GM19324 (cell line): ENCODE results near the gene NPAS2.

Source experiments
- ATAC-seq: cut with Tn5 transposase; IDR thresholded peaks from one replicate; pipeline ENCODE4 v1.9.1; 2021; ENCODE audit warnings: mild to moderate bottlenecking, moderate library complexity; ENCODE audit not compliant: unreplicated experiment, low FRiP score

Gene NPAS2

GRCh38 chr2:101002562-101003277 is 182.8 kb downstream of the NPAS2 start:
- no peak for ATAC-seq

DNA sequence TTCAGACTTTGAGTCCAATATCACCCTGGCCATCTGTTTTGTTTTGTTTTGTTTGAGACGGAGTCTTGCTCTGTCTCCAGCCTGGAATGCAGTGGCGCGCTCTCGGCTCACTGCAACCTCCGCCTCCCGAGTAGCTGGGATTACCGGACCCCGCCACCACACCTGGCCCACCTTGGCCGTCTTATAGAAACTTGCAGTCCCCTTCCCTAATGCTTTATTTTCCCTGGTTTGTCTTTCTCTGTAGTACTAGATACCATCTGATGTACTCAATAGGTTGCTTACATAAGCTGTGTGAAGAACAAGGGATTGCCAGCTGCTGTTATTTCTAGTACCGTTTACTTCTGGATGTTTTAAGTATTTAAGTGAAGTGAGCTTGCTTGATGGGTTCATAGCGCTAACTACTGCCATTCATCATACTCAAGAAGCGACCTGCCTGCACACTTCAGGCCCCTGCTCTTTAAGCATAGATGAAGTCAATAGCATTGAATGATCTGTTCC is 183.4 kb downstream of the NPAS2 start:
- no peak for ATAC-seq

GRCh38 chr2:101004620-101005325 is 184.8 kb downstream of the NPAS2 start:
- ATAC-seq = no peak

GRCh38 chr2:101006065-101006715 is 186.3 kb downstream of the NPAS2 start:
- no peak for ATAC-seq

DNA sequence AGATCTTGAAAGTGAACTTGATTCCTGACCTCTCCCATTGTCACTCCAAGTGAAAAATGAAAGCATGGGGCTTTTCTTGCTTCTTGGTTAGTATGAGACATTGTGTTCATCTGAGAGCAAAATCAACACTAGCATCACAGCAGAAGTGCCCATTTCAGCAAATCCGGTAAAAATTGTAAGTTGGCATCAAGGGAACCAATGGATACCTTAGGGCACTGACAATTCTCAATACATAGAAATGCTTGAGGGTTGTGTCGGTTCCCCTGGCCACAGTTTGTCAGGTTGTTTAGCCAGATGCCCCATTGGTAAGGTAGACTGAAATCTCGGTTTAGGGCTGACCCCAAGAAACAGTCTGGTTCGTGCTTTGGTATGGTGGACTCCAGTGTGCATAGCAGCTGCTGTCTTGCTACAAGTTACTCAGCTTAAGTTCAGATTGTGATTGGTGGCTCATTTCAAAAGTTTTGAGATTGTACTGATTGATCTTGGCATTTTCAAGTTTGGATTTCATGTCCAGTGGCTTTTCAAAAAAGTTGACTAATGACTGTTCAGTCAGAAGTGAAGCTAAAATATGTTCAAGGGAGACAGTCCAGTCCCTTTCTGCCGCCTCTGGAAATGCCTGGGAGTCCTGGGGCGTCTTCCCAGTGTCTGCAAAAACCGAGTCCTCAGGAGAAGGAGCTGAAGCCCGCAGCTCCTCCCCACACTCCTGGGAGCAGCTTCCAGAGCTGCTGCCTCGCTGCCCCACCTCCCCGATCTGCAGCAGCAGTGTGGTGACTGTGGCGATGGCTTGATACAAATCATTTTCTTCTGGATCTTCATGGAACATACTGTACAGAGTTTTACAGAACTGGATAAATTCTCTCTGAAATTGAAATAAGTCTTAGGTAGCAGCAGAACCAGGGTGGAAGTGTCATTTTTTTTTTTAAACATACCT is 187.7 kb downstream of the NPAS2 start:
- no peak for ATAC-seq

GRCh38 chr2:101011152-101011551 is 191.2 kb downstream of the NPAS2 start:
- ATAC-seq = no peak

- peak; percentile 66 for ATAC-seq
Measured at GRCh38 chr2:101012054-101012705, 192.2 kb downstream of the NPAS2 start.

DNA sequence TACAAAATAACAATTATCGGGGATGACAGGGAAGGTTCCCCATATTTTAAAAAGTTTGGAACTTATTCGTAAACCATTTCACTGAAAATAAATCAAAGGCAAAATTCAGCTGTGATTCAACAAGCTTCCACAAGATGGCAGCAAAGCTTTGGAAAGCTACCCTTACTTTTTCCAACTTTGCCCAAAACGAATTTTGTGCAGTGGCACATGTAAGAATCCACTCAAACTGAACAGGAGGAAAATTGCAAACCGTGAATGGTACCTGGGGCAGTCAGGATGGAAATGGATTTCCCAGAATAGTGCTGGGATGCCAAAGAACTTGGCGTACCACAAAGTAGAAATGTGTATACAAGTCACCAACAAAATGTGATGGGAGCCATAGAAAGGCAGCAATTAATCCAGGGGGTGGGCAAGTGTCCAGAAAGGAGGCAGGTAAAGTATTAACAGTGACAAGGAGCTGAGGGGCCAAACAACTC is 192.8 kb downstream of the NPAS2 start:
- ATAC-seq = no peak

- ATAC-seq = no peak
Measured at GRCh38 chr2:101014264-101014857, 194.4 kb downstream of the NPAS2 start.

GRCh38 chr2:101017371-101017770 is 197.4 kb downstream of the NPAS2 start:
- no peak for ATAC-seq

DNA sequence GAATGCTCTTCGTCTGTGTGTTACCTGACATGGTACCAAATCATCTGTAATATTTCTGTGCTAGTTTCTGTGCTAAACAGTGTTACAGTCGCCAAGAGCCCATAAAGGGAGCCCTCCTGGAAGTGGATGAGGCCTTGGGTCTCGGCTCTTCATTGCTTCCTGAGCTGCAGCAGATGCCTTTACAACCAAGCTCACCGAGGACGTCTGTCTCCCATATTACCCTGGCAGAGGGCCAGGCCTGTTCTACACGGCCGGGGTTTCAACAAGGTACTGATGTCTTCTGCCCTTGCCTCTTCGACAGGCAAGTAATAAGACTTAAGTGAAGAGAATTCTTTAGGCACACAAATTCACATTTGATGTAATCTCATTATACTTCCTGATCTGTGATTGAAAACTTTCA is 199.0 kb downstream of the NPAS2 start:
- no peak for ATAC-seq

DNA sequence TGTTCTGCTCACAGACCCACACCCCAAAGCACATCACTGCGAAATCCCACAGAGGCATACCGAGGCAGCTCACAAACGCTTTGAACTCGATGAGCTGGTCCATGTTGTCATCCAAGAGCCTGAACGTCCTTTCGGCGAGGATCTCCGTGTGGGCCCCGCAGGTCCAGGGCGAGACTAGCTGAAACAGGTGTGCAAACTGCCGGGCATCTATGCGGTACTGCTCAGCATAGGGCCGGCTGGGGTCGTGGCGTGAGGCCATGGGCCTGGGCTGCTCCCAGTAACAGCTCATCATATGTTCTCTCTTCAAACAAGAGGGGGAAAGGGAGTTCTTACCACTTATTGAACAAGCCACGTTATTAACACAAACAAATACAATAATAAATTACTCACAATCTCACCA is 202.3 kb downstream of the NPAS2 start:
- ATAC-seq = no peak

GRCh38 chr2:101023327-101024107 is 203.6 kb downstream of the NPAS2 start:
- ATAC-seq = no peak

- no peak for ATAC-seq
Measured at GRCh38 chr2:101025561-101025960, 205.6 kb downstream of the NPAS2 start.

DNA sequence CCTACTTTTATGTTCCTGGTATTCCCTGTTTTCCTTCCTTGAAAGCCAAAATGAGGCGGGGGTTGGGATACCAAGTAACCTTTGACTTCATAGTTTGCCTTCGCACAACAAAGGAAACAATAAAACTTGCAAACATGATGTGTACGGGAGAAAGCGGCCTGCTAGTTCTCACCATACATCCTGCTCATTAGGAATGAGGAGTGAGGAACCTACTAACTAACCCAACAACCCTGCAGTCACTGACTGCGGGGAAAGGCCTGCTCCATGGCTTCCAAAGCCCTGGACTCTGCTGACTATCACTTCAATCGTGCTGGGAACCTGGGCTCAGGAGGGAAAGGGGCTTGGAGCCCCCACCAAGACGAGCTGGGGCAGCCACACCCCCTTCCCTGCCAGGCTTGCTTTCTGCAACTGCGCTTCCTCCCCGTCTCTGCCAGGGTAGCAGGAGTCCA is 206.3 kb downstream of the NPAS2 start:
- no peak for ATAC-seq

- no peak for ATAC-seq
Measured at GRCh38 chr2:101026923-101027469, 207.1 kb downstream of the NPAS2 start.

- ATAC-seq = no peak
Measured at GRCh38 chr2:101027852-101028251, 207.9 kb downstream of the NPAS2 start.

GRCh38 chr2:101030866-101031554 is 211.1 kb downstream of the NPAS2 start:
- ATAC-seq = no peak
